ENCODE results near the gene NKTR. TPM values are rescaled to one million over a fixed set of nuclear protein-coding genes. Genes with fewer than 3 reads are reported as not detected.
A peak's percentile ranks its signal among the peaks of the same experiment; 100 is the strongest.

Gene NKTR
- total and polyA plus RNA-seq, 9 donors: 26.2 to 114 (median 79.8) TPM

GRCh38 chr3:42684632-42685362, 84.3 kb downstream of the NKTR start:
- intact Hi-C loops (cut with DNase I): no loop called here
- TF ChIP-seq, protein P1, sequence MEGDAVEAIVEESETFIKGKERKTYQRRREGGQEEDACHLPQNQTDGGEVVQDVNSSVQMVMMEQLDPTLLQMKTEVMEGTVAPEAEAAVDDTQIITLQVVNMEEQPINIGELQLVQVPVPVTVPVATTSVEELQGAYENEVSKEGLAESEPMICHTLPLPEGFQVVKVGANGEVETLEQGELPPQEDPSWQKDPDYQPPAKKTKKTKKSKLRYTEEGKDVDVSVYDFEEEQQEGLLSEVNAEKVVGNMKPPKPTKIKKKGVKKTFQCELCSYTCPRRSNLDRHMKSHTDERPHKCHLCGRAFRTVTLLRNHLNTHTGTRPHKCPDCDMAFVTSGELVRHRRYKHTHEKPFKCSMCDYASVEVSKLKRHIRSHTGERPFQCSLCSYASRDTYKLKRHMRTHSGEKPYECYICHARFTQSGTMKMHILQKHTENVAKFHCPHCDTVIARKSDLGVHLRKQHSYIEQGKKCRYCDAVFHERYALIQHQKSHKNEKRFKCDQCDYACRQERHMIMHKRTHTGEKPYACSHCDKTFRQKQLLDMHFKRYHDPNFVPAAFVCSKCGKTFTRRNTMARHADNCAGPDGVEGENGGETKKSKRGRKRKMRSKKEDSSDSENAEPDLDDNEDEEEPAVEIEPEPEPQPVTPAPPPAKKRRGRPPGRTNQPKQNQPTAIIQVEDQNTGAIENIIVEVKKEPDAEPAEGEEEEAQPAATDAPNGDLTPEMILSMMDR (IDR thresholded peaks at IDR 0.05): no peak
- no peak for TF ChIP-seq POLR2A (IDR thresholded peaks at IDR 0.05)
- WGBS, 3 donors: 86 to 92% (median 86%) methylated on average over 7 of the region's 7 CpGs
- no peak overlapping the region for H3K27ac ChIP-seq
- H3K36me3 ChIP-seq: no peaks in the 10 kb centered on the region
- peak in 2 of 5 donors; percentile 0 to 6 for DNase-seq
- no peak overlapping the region for H3K4me3 ChIP-seq
- no peaks in the 10 kb centered on the region for H3K27me3 ChIP-seq
- H3K9me3 ChIP-seq: no peaks in the 10 kb centered on the region
- peaks cover 3% of the 10 kb centered on the region for H3K4me1 ChIP-seq (ENCODE audit: insufficient read depth)

DNA sequence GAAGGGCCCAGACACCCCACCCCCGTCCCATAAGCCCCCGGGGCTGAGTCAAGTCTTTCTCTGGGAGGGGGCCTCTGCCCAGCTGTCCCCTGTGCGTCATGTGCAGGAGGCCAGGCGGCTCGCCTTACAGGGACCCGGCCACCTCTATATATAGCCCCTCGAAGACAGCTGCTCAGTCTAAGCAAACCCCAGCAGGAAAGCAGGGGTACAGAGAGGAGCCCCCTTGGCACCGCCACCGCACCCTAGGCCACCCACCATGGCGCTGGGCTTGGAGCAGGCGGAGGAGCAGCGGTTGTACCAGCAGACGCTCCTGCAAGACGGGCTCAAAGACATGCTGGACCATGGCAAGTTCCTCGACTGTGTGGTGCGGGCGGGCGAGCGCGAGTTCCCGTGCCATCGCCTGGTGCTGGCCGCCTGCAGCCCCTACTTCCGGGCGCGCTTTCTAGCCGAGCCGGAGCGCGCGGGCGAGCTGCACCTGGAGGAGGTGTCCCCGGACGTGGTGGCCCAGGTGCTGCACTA, 84.9 kb downstream of the NKTR start, which contains the start of gene KLHL40:
KLHL40 (plus strand) TSS at position 175 of the 519 bp plus-strand sequence; CDS start at position 257, 82 bp downstream.
- Histone ChIP-seq H3K27ac (no peak within 1 kb of the TSS), H3K27me3 (no peaks in the 10 kb centered on the region), H3K4me3 (no peak within 1 kb of the TSS), H3K4me1 (ENCODE audit: insufficient read depth) (peaks cover 3% of the 10 kb centered on the region), H3K9me3 (no peaks in the 10 kb centered on the region), H3K36me3 (no peaks in the 10 kb centered on the region)
- WGBS, 3 donors: 49 to 83% (median 51%) methylated on average over 12 to 34 of the region's 34 CpGs
- intact Hi-C loops (cut with DNase I): no loop called here
- peak in 1 of 5 donors; percentile 6 for DNase-seq
- TF ChIP-seq, protein P1 (IDR thresholded peaks at IDR 0.05): no peak
- TF ChIP-seq POLR2A (IDR thresholded peaks at IDR 0.05): no peak
- no peak for TF ChIP-seq EP300 (IDR thresholded peaks at IDR 0.05)

- peak in 1 of 5 donors; percentile 12 for DNase-seq
- Histone ChIP-seq H3K4me3 (no peak overlapping the region), H3K27ac (no peak overlapping the region), H3K9me3 (no peaks in the 10 kb centered on the region), H3K4me1 (ENCODE audit: insufficient read depth) (peaks cover 3% of the 10 kb centered on the region), H3K27me3 (no peaks in the 10 kb centered on the region), H3K36me3 (no peaks in the 10 kb centered on the region)
- intact Hi-C loops (cut with DNase I): no loop called here
- whole genome bisulfite sequencing, 3 donors: 30 to 40% (median 37%) methylated on average over 78 to 80 of the region's 80 CpGs
- no peak for TF ChIP-seq POLR2A (IDR thresholded peaks at IDR 0.05)
- TF ChIP-seq, protein P1 (IDR thresholded peaks at IDR 0.05): no peak
- TF ChIP-seq EP300 (IDR thresholded peaks at IDR 0.05): no peak
These were observed 85.7 kb downstream of the NKTR start for GRCh38 chr3:42685891-42686820.

DNA sequence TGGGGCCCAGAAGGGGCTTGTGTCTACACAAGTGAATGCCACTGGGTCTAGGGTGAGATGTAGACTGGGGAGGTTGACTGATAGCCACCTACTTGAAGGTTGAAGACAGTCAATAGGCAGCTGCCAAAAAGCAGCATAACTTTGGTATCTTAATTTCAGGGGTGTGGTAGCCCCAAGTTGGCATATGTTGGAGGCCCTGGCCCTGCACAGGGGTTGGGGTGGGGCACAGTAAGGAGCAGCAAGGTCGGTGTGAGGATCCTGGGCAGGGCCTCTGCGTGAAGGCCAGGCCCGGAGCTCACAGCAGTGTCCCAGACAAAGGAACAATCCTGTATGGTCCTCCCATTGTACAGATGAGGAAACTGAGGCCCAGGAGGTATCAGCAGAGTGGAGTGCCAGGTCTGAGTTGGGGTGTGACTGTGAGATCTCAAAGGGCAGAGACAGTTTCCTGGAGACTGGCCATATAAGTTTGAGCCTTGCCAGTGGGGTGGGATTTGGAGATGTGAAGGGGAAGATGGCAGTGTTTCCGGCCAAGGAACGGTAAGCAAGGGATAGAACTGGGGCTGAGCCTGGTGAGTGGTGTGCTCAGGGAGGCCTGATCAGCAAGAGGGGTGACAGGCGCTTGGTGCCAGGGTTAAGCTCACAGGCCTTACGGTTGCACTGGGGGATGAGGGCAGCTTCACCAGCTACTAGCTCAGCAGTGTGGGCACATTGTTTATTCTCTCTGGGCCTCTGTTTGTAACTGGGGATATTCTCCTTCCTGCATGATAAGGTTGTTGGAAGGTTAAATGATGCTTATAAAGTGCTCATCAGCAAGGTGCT, 86.6 kb downstream of the NKTR start:
- no peak overlapping the region for H3K27ac ChIP-seq
- TF ChIP-seq POLR2A (IDR thresholded peaks at IDR 0.05) (no peak), EP300 (IDR thresholded peaks at IDR 0.05) (no peak)
- TF ChIP-seq, protein P1 (IDR thresholded peaks at IDR 0.05): no peak
- H3K4me1 ChIP-seq (ENCODE audit: insufficient read depth): peaks cover 3% of the 10 kb centered on the region
- no peaks in the 10 kb centered on the region for H3K27me3 ChIP-seq
- DNase-seq: peak in 1 of 5 donors; percentile 4
- no peak overlapping the region for H3K4me3 ChIP-seq
- H3K9me3 ChIP-seq: no peaks in the 10 kb centered on the region
- WGBS, 3 donors: 82 to 90% (median 89%) methylated on average over 7 of the region's 7 CpGs
- intact Hi-C loops (cut with DNase I): no loop called here
- no peaks in the 10 kb centered on the region for H3K36me3 ChIP-seq
